H1 (cell line): Measurements from ENCODE around the gene SIX1. TPM values are rescaled to one million over a fixed set of nuclear protein-coding genes. Genes with fewer than 3 reads are reported as not detected.

Source experiments
- CTBP2 ChIP-seq: IDR thresholded peaks from 2 replicates; pipeline ENCODE4 v1.7.0; 2011; ENCODE audit warnings: borderline replicate concordance, mild to moderate bottlenecking, moderate library complexity, mixed read lengths, low read length; ENCODE audit not compliant: insufficient read depth, insufficient read length
- CTCF ChIP-seq, 3 experiments: IDR thresholded peaks; 1 replicate in 2 of 3; 2 replicates in 1 of 3; pipeline versions ENCODE4 v1.5.1 to v1.6.1; 2011; ENCODE audit warnings: low read length in 3 of 3, mild to moderate bottlenecking in 3 of 3, inconsistent platforms in 2 of 3, low read depth in 1 of 3, moderate library complexity in 1 of 3; ENCODE audit not compliant: insufficient read depth in 1 of 3; ENCODE audit errors: control extremely low read depth in 1 of 3
- FOSL1 ChIP-seq: IDR thresholded peaks from 2 replicates; pipeline ENCODE4 v1.6.1; 2011; ENCODE audit warnings: mild to moderate bottlenecking, low read depth, low read length, moderate library complexity; ENCODE audit not compliant: insufficient read depth
- KDM1A ChIP-seq: fragments of 200-600, 300-600 bp; sonication (generic); IDR thresholded peaks from 2 replicates; pipeline ENCODE4 v1.7.1; 2016; ENCODE audit warnings: mild to moderate bottlenecking, low read length, borderline replicate concordance
- MAX ChIP-seq: IDR thresholded peaks from 2 replicates; pipeline ENCODE4 v1.6.1; 2012; ENCODE audit warnings: inconsistent platforms
- POLR2A ChIP-seq, 2 experiments: IDR thresholded peaks; 1 replicate in 1 of 2; 2 replicates in 1 of 2; pipeline ENCODE4 v1.6.1; 2011; ENCODE audit warnings: low read depth in 2 of 2, low read length in 2 of 2, mild to moderate bottlenecking in 2 of 2; ENCODE audit errors: control extremely low read depth in 1 of 2
- SP4 ChIP-seq: IDR thresholded peaks from 2 replicates; pipeline ENCODE4 v1.6.1; 2012; ENCODE audit warnings: low read length, inconsistent platforms
- polyA plus RNA-seq, 7 experiments: library from polyadenylated mRNA; depleted of rRNA in 3 of 7; stranded (reverse) in 5 of 7; unstranded in 2 of 7; fragments of >200 nt in 5 of 7; fragments of 200-250 nt in 2 of 7; gene quantifications; 1 replicate in 5 of 7; 2 replicates in 1 of 7; 4 replicates in 1 of 7; pipeline versions ENCODE4 v1.2.1 to v1.2.3, GENCODE V29; 2011 to 2013; ENCODE audit warnings: missing spikeins in 2 of 7, mixed read lengths in 2 of 7
- total RNA-seq: library from RNA; stranded (reverse); fragmentation: NEBNext Ultra II Directional; extraction: Animal tissue kit (Norgen Biotek cat#: 25700); gene quantifications from 2 replicates; pipeline ENCODE4 v1.2.1, GENCODE V29; 2021
- TF ChIP-seq, protein P1 (sequence below): IDR thresholded peaks from 2 replicates; pipeline ENCODE4 v1.6.1; 2011; ENCODE audit warnings: low read length, improper control_type of control experiment

Gene SIX1
- total and polyA plus RNA-seq, 2 of the 8 experiments (the other 6 are each of a cell fraction or from before 2014, with no cell fraction given), result 0.03 to 0.69 TPM

DNA sequence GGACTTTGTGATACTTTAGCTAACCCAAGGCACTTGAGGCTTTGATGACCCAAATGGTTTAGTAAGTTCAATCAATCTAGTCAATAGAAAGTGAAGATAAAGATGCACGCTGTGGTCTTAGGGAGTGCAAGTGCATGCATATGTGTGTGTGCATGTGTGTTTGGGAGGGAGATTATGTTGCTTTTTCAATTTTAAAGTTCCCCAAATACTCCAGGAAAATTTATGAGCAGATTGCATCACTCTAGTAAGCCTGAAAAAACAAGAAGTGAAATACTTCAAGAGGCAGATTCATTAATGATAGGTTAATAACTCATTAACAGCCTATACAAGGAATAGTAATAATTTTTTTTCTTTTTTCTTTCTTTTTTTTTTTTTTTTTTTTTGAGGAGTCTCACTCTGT, 12.4 kb upstream of the SIX1 start (continued):
- TF ChIP-seq, protein P1, sequence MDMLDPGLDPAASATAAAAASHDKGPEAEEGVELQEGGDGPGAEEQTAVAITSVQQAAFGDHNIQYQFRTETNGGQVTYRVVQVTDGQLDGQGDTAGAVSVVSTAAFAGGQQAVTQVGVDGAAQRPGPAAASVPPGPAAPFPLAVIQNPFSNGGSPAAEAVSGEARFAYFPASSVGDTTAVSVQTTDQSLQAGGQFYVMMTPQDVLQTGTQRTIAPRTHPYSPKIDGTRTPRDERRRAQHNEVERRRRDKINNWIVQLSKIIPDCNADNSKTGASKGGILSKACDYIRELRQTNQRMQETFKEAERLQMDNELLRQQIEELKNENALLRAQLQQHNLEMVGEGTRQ, result no peak
- TF ChIP-seq SP4, result no peak
- TF ChIP-seq MAX, result no peak
- no peak for TF ChIP-seq CTBP2
- no peak for TF ChIP-seq CTCF (IDR thresholded peaks at IDR 0.05; ENCODE audit: control extremely low read depth in 1 of 3, insufficient read depth in 1 of 3, low read depth in 1 of 3, low read length in 3 of 3)
- TF ChIP-seq POLR2A (IDR thresholded peaks at IDR 0.05; ENCODE audit: control extremely low read depth in 1 of 2, low read depth in 2 of 2, low read length in 2 of 2), result no peak
- TF ChIP-seq KDM1A, result no peak
- no peak for TF ChIP-seq FOSL1
